Cardiac fibroblast (primary cell): Measurements from ENCODE around the gene PINK1.

ENCODE experiments used
- DNase-seq, 2 donors: peaks; one replicate each; pipeline versions ENCODE4 v3.0.0 to v3.0.0-alpha.2; 2010; ENCODE audit warnings: low read depth in 2 of 2
- H3K4me3 ChIP-seq, 2 donors: replicated peaks in 1 of 2; 1 replicate in 1 of 2; 2 replicates in 1 of 2; pipeline ENCODE4 v1.5.1; 2011; ENCODE audit warnings: low read depth in 2 of 2, low read length in 2 of 2, mild to moderate bottlenecking in 2 of 2, moderate library complexity in 1 of 2
- CTCF ChIP-seq: IDR thresholded peaks from one replicate; pipeline ENCODE4 v1.5.1; 2011; ENCODE audit warnings: low read depth, mild to moderate bottlenecking, low read length, inconsistent platforms

Gene PINK1

GRCh38 chr1:20589331-20590278 is 43.7 kb upstream of the PINK1 start:
- peak; percentile 45 to 56 for DNase-seq
- peak overlapping the region; percentile 5 to 44 for H3K4me3 ChIP-seq
- TF ChIP-seq CTCF: no peak

- TF ChIP-seq CTCF: no peak
- H3K4me3 ChIP-seq: peak overlapping the region in 1 of 2 donors; percentile 44
- peak in 1 of 2 donors; percentile 62 for DNase-seq
Measured at GRCh38 chr1:20590306-20590777, 42.9 kb upstream of the PINK1 start.

- no peak for TF ChIP-seq CTCF
- DNase-seq: no peak
- H3K4me3 ChIP-seq: no peak overlapping the region
Measured at GRCh38 chr1:20593756-20594155, 39.5 kb upstream of the PINK1 start.

GRCh38 chr1:20594746-20595145 is 38.5 kb upstream of the PINK1 start:
- TF ChIP-seq CTCF: no peak
- no peak overlapping the region for H3K4me3 ChIP-seq
- DNase-seq: no peak

- TF ChIP-seq CTCF: no peak
- DNase-seq: no peak
- H3K4me3 ChIP-seq: no peak overlapping the region
Measured at GRCh38 chr1:20596106-20596505, 37.2 kb upstream of the PINK1 start.

GRCh38 chr1:20597650-20598049 is 35.6 kb upstream of the PINK1 start:
- H3K4me3 ChIP-seq: no peak overlapping the region
- TF ChIP-seq CTCF: no peak
- no peak for DNase-seq

- DNase-seq: no peak
- no peak for TF ChIP-seq CTCF
- no peak overlapping the region for H3K4me3 ChIP-seq
Measured at GRCh38 chr1:20600156-20600555, 33.1 kb upstream of the PINK1 start.
